Liver (tissue), 9 donors: ENCODE data around the gene AMZ1. TPM values are rescaled to one million over a fixed set of nuclear protein-coding genes. Genes with fewer than 3 reads are reported as not detected.

Source experiments
- DNase-seq: peaks from one replicate; pipeline ENCODE4 v3.0.0-alpha.2; 2017; ENCODE audit warnings: low spot score
- H3K27ac ChIP-seq, 2 donors: one replicate each; pipeline ENCODE4 v1.7.0; 2013; ENCODE audit warnings: inconsistent platforms in 2 of 2, low read length in 2 of 2, control low read depth in 1 of 2, low read depth in 1 of 2, mild to moderate bottlenecking in 1 of 2
- H3K27me3 ChIP-seq, 4 donors: one replicate each; pipeline versions ENCODE4 v1.6.1 to v1.7.0; 2013; ENCODE audit warnings: low read length in 3 of 4, inconsistent platforms in 1 of 4, mild to moderate bottlenecking in 1 of 4, moderate library complexity in 1 of 4; ENCODE audit not compliant: control insufficient read depth in 4 of 4, insufficient read depth in 4 of 4
- H3K36me3 ChIP-seq, 4 donors: one replicate each; pipeline versions ENCODE4 v1.6.1 to v1.7.0; 2013; ENCODE audit warnings: low read length in 3 of 4, mild to moderate bottlenecking in 3 of 4, low read depth in 1 of 4, moderate library complexity in 1 of 4; ENCODE audit not compliant: control insufficient read depth in 4 of 4, insufficient read depth in 3 of 4
- H3K4me1 ChIP-seq, 4 donors: one replicate each; pipeline versions ENCODE4 v1.6.1 to v1.7.0; 2013; ENCODE audit warnings: low read length in 3 of 4, mild to moderate bottlenecking in 3 of 4, moderate library complexity in 1 of 4; ENCODE audit not compliant: control insufficient read depth in 4 of 4, insufficient read depth in 4 of 4
- H3K4me3 ChIP-seq, 3 donors: one replicate each; pipeline versions ENCODE4 v1.6.1 to v1.7.0; 2013; ENCODE audit warnings: low read length in 3 of 3, control low read depth in 1 of 3, low read depth in 1 of 3, mild to moderate bottlenecking in 1 of 3
- H3K9ac ChIP-seq, 2 donors: one replicate each; pipeline ENCODE4 v1.7.0; 2013; ENCODE audit warnings: low read length in 2 of 2, mild to moderate bottlenecking in 2 of 2, moderate library complexity in 2 of 2, control low read depth in 1 of 2, low read depth in 1 of 2
- H3K9me3 ChIP-seq, 4 donors: one replicate each; pipeline versions ENCODE4 v1.6.1 to v1.7.0; 2013; ENCODE audit warnings: low read length in 3 of 4; ENCODE audit not compliant: control insufficient read depth in 4 of 4
- ATF3 ChIP-seq: IDR thresholded peaks from 2 replicates; pipeline ENCODE4 v1.6.1; 2016; ENCODE audit warnings: antibody characterized with exemption
- CTCF ChIP-seq: fragments of 150-350 bp; IDR thresholded peaks from 2 replicates; pipeline ENCODE4 v1.5.1; 2017; ENCODE audit warnings: improper control_type of control experiment, low read depth, low read length; ENCODE audit not compliant: missing input control
- EGR1 ChIP-seq, 2 donors: IDR thresholded peaks; 2 replicates each; pipeline ENCODE4 v1.6.1; 2016 to 2018; ENCODE audit warnings: antibody characterized with exemption in 2 of 2, low read depth in 2 of 2
- FOXA1 ChIP-seq: IDR thresholded peaks from 2 replicates; pipeline ENCODE4 v1.6.1; 2016; ENCODE audit warnings: antibody characterized with exemption
- FOXA2 ChIP-seq: IDR thresholded peaks from 2 replicates; pipeline ENCODE4 v1.6.1; 2016; ENCODE audit warnings: antibody characterized with exemption
- GABPA ChIP-seq, 2 donors: IDR thresholded peaks in 1 of 2; conservative IDR thresholded peaks in 1 of 2; 2 replicates each; pipeline ENCODE4 v1.6.1; 2016; ENCODE audit warnings: antibody characterized with exemption in 2 of 2, mild to moderate bottlenecking in 1 of 2, moderate library complexity in 1 of 2
- HNF4G ChIP-seq: IDR thresholded peaks from 2 replicates; pipeline ENCODE4 v1.6.1; 2016; ENCODE audit warnings: antibody characterized with exemption
- JUND ChIP-seq, 2 donors: IDR thresholded peaks; 2 replicates each; pipeline ENCODE4 v1.6.1; 2016; ENCODE audit warnings: antibody characterized with exemption in 2 of 2
- MAX ChIP-seq: IDR thresholded peaks from 2 replicates; pipeline ENCODE4 v1.6.1; 2016; ENCODE audit warnings: antibody characterized with exemption
- NR2F2 ChIP-seq: IDR thresholded peaks from 2 replicates; pipeline ENCODE4 v1.6.1; 2016; ENCODE audit warnings: antibody characterized with exemption
- RAD21 ChIP-seq, 2 donors: IDR thresholded peaks; 2 replicates each; pipeline ENCODE4 v1.6.1; 2016; ENCODE audit warnings: antibody characterized with exemption in 2 of 2, mild to moderate bottlenecking in 2 of 2
- REST ChIP-seq: IDR thresholded peaks from 2 replicates; pipeline ENCODE4 v1.6.1; 2016; ENCODE audit warnings: antibody characterized with exemption, mild to moderate bottlenecking
- RXRA ChIP-seq, 2 donors: IDR thresholded peaks; 2 replicates each; pipeline ENCODE4 v1.6.1; 2017 to 2018; ENCODE audit warnings: antibody characterized with exemption in 2 of 2, mild to moderate bottlenecking in 1 of 2
- TAF1 ChIP-seq: conservative IDR thresholded peaks from 2 replicates; pipeline ENCODE4 v1.6.1; 2016; ENCODE audit warnings: antibody characterized with exemption, mild to moderate bottlenecking
- YY1 ChIP-seq: IDR thresholded peaks from 2 replicates; pipeline ENCODE4 v1.6.1; 2016; ENCODE audit warnings: antibody characterized with exemption, mild to moderate bottlenecking
- ZBTB33 ChIP-seq: IDR thresholded peaks from 2 replicates; pipeline ENCODE4 v1.6.1; 2016; ENCODE audit warnings: antibody characterized with exemption
- WGBS: extraction: QIAGEN DNeasy Blood & Tissue Kit; methylation state at CpG from one replicate; pipeline ENCODE4 v1.1.7; 2013; 5-methylcytosine and 5-hydroxymethylcytosine counted together
- polyA plus RNA-seq, 2 donors: library from polyadenylated mRNA; stranded (reverse) in 1 of 2; unstranded in 1 of 2; fragments of 200-250 nt in 1 of 2; fragments of >200 nt in 1 of 2; fragmentation: Nextera tagmentation in 1 of 2; extraction: Ambion mirVana in 1 of 2; gene quantifications; one replicate each; pipeline versions ENCODE4 v1.2.1 to v1.2.3, GENCODE V29; 2013 to 2015
- total RNA-seq, 2 donors: library from RNA; depleted of rRNA; stranded (reverse); fragments of >200 nt; gene quantifications; one replicate each; pipeline ENCODE4 v1.2.3, GENCODE V29; 2014
- donor health status: healthy.
- donor health status: healthy.
- donor health status: healthy.
- donor health status: healthy.
- donor health status: healthy.

Gene AMZ1
- total and polyA plus RNA-seq, 4 donors = 0.10 to 1.3 (median 1.1) TPM; not detected in 1

- TF ChIP-seq CTCF = no peak
- no peak for TF ChIP-seq HNF4G
- TF ChIP-seq EGR1 (IDR thresholded peaks at IDR 0.05; ENCODE audit: low read depth in 2 of 2) = no peak
These were observed 65.1 kb downstream of the AMZ1 start (continued) for GRCh38 chr7:2753148-2753547.

GRCh38 chr7:2754086-2754485, 66.1 kb downstream of the AMZ1 start:
- Histone ChIP-seq H3K27ac (no peak overlapping the region), H3K36me3 (peaks cover 0 to 4% (median 0%) of the 10 kb centered on the region in 4 donors), H3K4me1 (no peaks in the 10 kb centered on the region), H3K27me3 (no peaks in the 10 kb centered on the region), H3K9me3 (peaks cover 0 to 2% (median 0%) of the 10 kb centered on the region in 4 donors), H3K9ac (no peak overlapping the region), H3K4me3 (no peak overlapping the region)
- 88% methylated on average over 5 of the region's 5 CpGs for WGBS
- no peak for DNase-seq
- TF ChIP-seq EGR1 (IDR thresholded peaks at IDR 0.05; ENCODE audit: low read depth in 2 of 2) = no peak
- no peak for TF ChIP-seq GABPA (IDR thresholded peaks at IDR 0.05 in 1 of 2, conservative IDR thresholded peaks at IDR 0.05 in 1 of 2)
- TF ChIP-seq YY1 = no peak
- no peak for TF ChIP-seq CTCF

GRCh38 chr7:2754912-2755311, 66.9 kb downstream of the AMZ1 start:
- Histone ChIP-seq H3K4me3 (no peak overlapping the region), H3K9ac (no peak overlapping the region), H3K9me3 (peaks cover 0 to 2% (median 0%) of the 10 kb centered on the region in 4 donors), H3K27ac (no peak overlapping the region), H3K36me3 (peaks cover 0 to 4% (median 0%) of the 10 kb centered on the region in 4 donors), H3K4me1 (no peaks in the 10 kb centered on the region), H3K27me3 (no peaks in the 10 kb centered on the region)
- TF ChIP-seq JUND (IDR thresholded peaks at IDR 0.05) = no peak
- no peak for TF ChIP-seq EGR1 (IDR thresholded peaks at IDR 0.05; ENCODE audit: low read depth in 2 of 2)
- TF ChIP-seq NR2F2 = no peak
- TF ChIP-seq RXRA (IDR thresholded peaks at IDR 0.05) = no peak
- 98% methylated on average over 10 of the region's 10 CpGs for WGBS
- DNase-seq = no peak

- Histone ChIP-seq H3K9me3 (peaks cover 0 to 2% (median 0%) of the 10 kb centered on the region in 4 donors), H3K36me3 (peaks cover 0 to 4% (median 0%) of the 10 kb centered on the region in 4 donors), H3K4me1 (no peaks in the 10 kb centered on the region), H3K27me3 (no peaks in the 10 kb centered on the region), H3K9ac (no peak overlapping the region), H3K27ac (no peak overlapping the region), H3K4me3 (no peak overlapping the region)
- no peak for TF ChIP-seq ZBTB33
- TF ChIP-seq REST = no peak
- no peak for TF ChIP-seq ATF3
- TF ChIP-seq FOXA1 = no peak
- TF ChIP-seq MAX = no peak
- TF ChIP-seq TAF1 = no peak
- no peak for TF ChIP-seq EGR1 (IDR thresholded peaks at IDR 0.05; ENCODE audit: low read depth in 2 of 2)
- TF ChIP-seq NR2F2 = no peak
- no peak for TF ChIP-seq RXRA (IDR thresholded peaks at IDR 0.05)
- no peak for TF ChIP-seq HNF4G
- no peak for TF ChIP-seq FOXA2
- TF ChIP-seq YY1 = no peak
- no peak for TF ChIP-seq RAD21 (IDR thresholded peaks at IDR 0.05)
- no peak for TF ChIP-seq JUND (IDR thresholded peaks at IDR 0.05)
- DNase-seq = no peak
These were observed 67.5 kb downstream of the AMZ1 start for GRCh38 chr7:2755531-2755930.
